Mammary epithelial cell (primary cell): ENCODE results near the gene ZACN.

ENCODE experiments used
- CTCF ChIP-seq, 2 donors: IDR thresholded peaks in 1 of 2; conservative IDR thresholded peaks in 1 of 2; 2 replicates each; pipeline ENCODE4 v1.5.1; 2011 to 2012; ENCODE audit warnings: inconsistent platforms in 2 of 2, low read length in 2 of 2, mild to moderate bottlenecking in 2 of 2, control low read depth in 1 of 2, low read depth in 1 of 2; ENCODE audit not compliant: insufficient read depth in 1 of 2; ENCODE audit errors: extremely low read depth in 1 of 2
- EZH2 ChIP-seq: IDR thresholded peaks from 2 replicates; pipeline ENCODE4 v1.6.1; 2012; ENCODE audit warnings: low read length, inconsistent platforms, borderline replicate concordance

- TF ChIP-seq CTCF (conservative IDR thresholded peaks at IDR 0.05 in 1 of 2, IDR thresholded peaks at IDR 0.05 in 1 of 2; ENCODE audit: extremely low read depth in 1 of 2, insufficient read depth in 1 of 2, low read depth in 1 of 2, low read length in 2 of 2) = no peak
- TF ChIP-seq EZH2 = no peak
These were observed 563 bp downstream of the ZACN start for GRCh38 chr17:76079535-76079955.
